Vagina (tissue), 2 donors: ENCODE results near the gene ADSS2. TPM values are rescaled to one million over a fixed set of nuclear protein-coding genes. Genes with fewer than 3 reads are reported as not detected.

Experiments
- DNase-seq, 2 donors: peaks; one replicate each; pipeline ENCODE4 v3.0.0-alpha.2; 2017; ENCODE audit errors: extremely low spot score in 2 of 2
- H3K27ac ChIP-seq: fragments of 200-600 bp; sonication (generic); one replicate; pipeline ENCODE4 v1.5.1; 2019
- H3K27me3 ChIP-seq: fragments of 200-600 bp; sonication (generic); one replicate; pipeline ENCODE4 v1.5.1; 2019
- H3K36me3 ChIP-seq, 2 donors: fragments of 200-600 bp; sonication (generic); one replicate each; pipeline ENCODE4 v1.5.1; 2017 to 2019
- H3K4me1 ChIP-seq: fragments of 200-600 bp; sonication (generic); one replicate; pipeline ENCODE4 v1.5.1; 2019
- H3K4me3 ChIP-seq, 2 donors: fragments of 200-600 bp; sonication (generic); 1 replicate in 1 of 2; 2 replicates in 1 of 2; pipeline ENCODE4 v1.5.1; 2016 to 2019
- H3K9me3 ChIP-seq: fragments of 200-600 bp; sonication (generic); one replicate; pipeline ENCODE4 v1.5.1; 2019
- POLR2A ChIP-seq, 2 donors: fragments of 450-650 bp; IDR thresholded peaks; one replicate each; pipeline ENCODE4 v1.6.1; 2017; ENCODE audit warnings: antibody characterized with exemption in 2 of 2, mild to moderate bottlenecking in 2 of 2, moderate library complexity in 2 of 2
- POLR2AphosphoS5 ChIP-seq, 2 donors: sonication (generic); formaldehyde crosslinking; IDR thresholded peaks; one replicate each; pipeline ENCODE4 v1.9.0; 2017; ENCODE audit warnings: antibody characterized with exemption in 2 of 2, mild to moderate bottlenecking in 2 of 2, low read depth in 1 of 2; ENCODE audit not compliant: insufficient read depth in 1 of 2
- intact Hi-C: fragments of 100-400 bp; cut with DNase I; formaldehyde crosslinking; loops from one replicate; pipeline ENCODE4 v1.15.1; 2023
- total RNA-seq: library from RNA; depleted of rRNA; stranded (reverse); fragments of >200 nt; gene quantifications from one replicate; pipeline ENCODE4 v1.2.3, GENCODE V29; 2016
- TF ChIP-seq, protein P1 (sequence below), 3 experiments: fragments of 450-650 bp in 2 of 3; fragments of 200-600 bp in 1 of 3; sonication (generic) in 1 of 3; IDR thresholded peaks; one replicate each; pipeline ENCODE4 v1.5.1; 2017 to 2019; ENCODE audit warnings: antibody characterized with exemption in 3 of 3, mild to moderate bottlenecking in 2 of 3, moderate library complexity in 2 of 3

Gene ADSS2
- total RNA-seq, 1 donor from 2014 or later, result 38.1 TPM

DNA sequence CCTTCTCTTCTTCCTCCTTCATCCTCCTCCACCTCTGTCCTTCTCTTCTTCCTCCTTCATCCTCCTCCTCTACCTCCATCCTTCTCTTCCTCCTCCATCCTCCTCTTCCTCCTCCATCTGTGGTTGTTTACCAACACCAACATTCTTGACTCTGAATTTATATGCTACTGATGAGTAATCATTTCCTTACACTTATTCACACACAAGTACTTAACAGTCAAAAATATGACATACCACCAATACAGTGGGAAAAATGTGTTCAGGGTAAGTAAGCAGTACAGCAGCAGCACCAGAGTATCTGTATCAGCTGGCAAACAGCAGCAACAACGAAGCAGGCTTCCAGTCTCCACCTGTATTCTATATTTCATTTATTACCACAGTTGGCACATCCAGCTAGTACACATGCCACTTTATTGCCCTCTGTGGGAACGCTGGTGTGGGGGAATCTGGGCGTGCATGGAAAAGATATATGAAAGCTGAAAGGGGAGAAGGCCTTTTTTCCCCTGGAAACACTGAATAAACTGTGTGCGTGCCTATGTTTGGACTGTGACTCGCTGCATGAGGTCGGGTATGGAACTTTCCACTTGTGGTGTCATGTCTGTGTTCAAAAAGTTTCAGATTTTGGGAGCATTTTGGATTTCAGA, 16.0 kb downstream of the ADSS2 start:
- no peaks in the 10 kb centered on the region for H3K9me3 ChIP-seq
- no peaks in the 10 kb centered on the region for H3K27me3 ChIP-seq
- no peak for DNase-seq
- H3K27ac ChIP-seq, result no peak overlapping the region
- intact Hi-C loops, result no loop called here
- H3K36me3 ChIP-seq, result peaks cover 0 to 17% of the 10 kb centered on the region in 2 donors
- H3K4me1 ChIP-seq, result peaks cover 30% of the 10 kb centered on the region
- H3K4me3 ChIP-seq, result no peak overlapping the region
- TF ChIP-seq POLR2A (IDR thresholded peaks at IDR 0.05), result no peak
- TF ChIP-seq, protein P1, sequence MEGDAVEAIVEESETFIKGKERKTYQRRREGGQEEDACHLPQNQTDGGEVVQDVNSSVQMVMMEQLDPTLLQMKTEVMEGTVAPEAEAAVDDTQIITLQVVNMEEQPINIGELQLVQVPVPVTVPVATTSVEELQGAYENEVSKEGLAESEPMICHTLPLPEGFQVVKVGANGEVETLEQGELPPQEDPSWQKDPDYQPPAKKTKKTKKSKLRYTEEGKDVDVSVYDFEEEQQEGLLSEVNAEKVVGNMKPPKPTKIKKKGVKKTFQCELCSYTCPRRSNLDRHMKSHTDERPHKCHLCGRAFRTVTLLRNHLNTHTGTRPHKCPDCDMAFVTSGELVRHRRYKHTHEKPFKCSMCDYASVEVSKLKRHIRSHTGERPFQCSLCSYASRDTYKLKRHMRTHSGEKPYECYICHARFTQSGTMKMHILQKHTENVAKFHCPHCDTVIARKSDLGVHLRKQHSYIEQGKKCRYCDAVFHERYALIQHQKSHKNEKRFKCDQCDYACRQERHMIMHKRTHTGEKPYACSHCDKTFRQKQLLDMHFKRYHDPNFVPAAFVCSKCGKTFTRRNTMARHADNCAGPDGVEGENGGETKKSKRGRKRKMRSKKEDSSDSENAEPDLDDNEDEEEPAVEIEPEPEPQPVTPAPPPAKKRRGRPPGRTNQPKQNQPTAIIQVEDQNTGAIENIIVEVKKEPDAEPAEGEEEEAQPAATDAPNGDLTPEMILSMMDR (IDR thresholded peaks at IDR 0.05), result no peak
- no peak for TF ChIP-seq POLR2AphosphoS5 (IDR thresholded peaks at IDR 0.05; ENCODE audit: insufficient read depth in 1 of 2, low read depth in 1 of 2)

DNA sequence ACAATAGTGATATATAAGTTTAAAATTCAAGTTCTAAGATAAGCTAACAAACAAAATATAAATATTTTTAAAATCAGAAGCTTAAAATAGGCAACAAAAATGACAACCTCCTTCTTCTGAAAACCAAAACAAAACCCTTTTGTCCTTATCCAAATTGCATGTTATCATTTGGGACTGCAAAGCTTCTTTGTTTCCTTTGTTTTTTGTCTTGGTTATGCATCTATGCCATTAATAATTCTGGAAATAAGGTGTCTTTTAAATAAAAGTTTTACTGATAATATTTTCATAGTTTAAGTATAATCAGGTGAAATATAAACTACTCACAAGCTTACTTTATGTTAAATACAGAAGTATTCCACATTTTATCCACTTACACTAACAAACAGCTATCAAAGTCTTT, 20.5 kb downstream of the ADSS2 start:
- H3K9me3 ChIP-seq, result no peaks in the 10 kb centered on the region
- H3K4me3 ChIP-seq, result no peak overlapping the region
- peaks cover 0 to 15% of the 10 kb centered on the region in 2 donors for H3K36me3 ChIP-seq
- no peak overlapping the region for H3K27ac ChIP-seq
- H3K4me1 ChIP-seq, result no peaks in the 10 kb centered on the region
- intact Hi-C loops, result no loop called here
- H3K27me3 ChIP-seq, result no peaks in the 10 kb centered on the region
- DNase-seq, result no peak
- TF ChIP-seq, protein P1 (IDR thresholded peaks at IDR 0.05), result no peak
- no peak for TF ChIP-seq POLR2AphosphoS5 (IDR thresholded peaks at IDR 0.05; ENCODE audit: insufficient read depth in 1 of 2, low read depth in 1 of 2)
- no peak for TF ChIP-seq POLR2A (IDR thresholded peaks at IDR 0.05)

DNA sequence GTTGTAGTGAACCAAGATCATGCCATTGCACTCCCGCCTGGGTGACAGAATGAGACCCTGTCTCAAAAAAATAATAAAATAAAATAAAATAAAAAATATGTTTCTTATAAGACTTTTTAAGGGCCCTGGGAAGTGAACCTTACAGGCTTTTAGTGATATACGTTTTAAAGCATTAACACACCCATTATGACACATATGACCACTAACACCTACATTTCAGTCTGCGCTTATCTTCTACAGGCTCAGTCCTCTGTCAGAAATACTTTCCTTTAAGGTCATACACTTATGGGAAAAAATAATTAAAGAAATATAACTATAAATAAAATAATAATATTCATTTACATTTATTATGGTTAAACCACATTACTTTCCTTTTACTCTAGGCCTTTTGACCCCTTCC, 21.9 kb downstream of the ADSS2 start:
- intact Hi-C loops, result no loop called here
- peaks cover 0 to 5% of the 10 kb centered on the region in 2 donors for H3K36me3 ChIP-seq
- no peak for DNase-seq
- H3K4me3 ChIP-seq, result no peak overlapping the region
- TF ChIP-seq POLR2AphosphoS5 (IDR thresholded peaks at IDR 0.05; ENCODE audit: insufficient read depth in 1 of 2, low read depth in 1 of 2) (no peak), POLR2A (IDR thresholded peaks at IDR 0.05) (no peak)
- TF ChIP-seq, protein P1 (IDR thresholded peaks at IDR 0.05), result no peak
- H3K27me3 ChIP-seq, result no peaks in the 10 kb centered on the region
- no peak overlapping the region for H3K27ac ChIP-seq
- H3K4me1 ChIP-seq, result no peaks in the 10 kb centered on the region
- H3K9me3 ChIP-seq, result no peaks in the 10 kb centered on the region

DNA sequence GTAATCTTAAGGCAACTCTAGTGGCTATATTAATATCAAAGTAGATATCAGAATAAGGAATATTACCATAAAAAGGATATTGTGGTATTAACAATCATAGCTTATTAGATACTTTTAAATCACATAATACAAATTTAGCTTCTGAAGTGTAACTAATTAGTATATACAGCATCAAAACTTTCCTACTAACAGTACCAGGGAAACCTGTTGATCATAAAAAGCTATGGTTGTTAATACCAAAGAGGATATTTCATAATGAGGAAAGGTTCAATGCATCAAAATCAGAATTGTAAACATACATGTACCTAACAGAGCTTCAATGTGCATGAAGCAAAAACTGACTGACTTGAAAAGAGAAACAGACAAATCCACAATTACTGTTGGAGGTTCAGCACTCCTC, 24.1 kb downstream of the ADSS2 start:
- Histone ChIP-seq H3K27ac (no peak overlapping the region), H3K36me3 (peaks cover 0 to 18% of the 10 kb centered on the region in 2 donors), H3K4me1 (no peaks in the 10 kb centered on the region), H3K4me3 (no peak overlapping the region), H3K9me3 (no peaks in the 10 kb centered on the region), H3K27me3 (no peaks in the 10 kb centered on the region)
- intact Hi-C loops, result no loop called here
- TF ChIP-seq, protein P1 (IDR thresholded peaks at IDR 0.05), result no peak
- TF ChIP-seq POLR2AphosphoS5 (IDR thresholded peaks at IDR 0.05; ENCODE audit: insufficient read depth in 1 of 2, low read depth in 1 of 2) (no peak), POLR2A (IDR thresholded peaks at IDR 0.05) (no peak)
- DNase-seq, result no peak

DNA sequence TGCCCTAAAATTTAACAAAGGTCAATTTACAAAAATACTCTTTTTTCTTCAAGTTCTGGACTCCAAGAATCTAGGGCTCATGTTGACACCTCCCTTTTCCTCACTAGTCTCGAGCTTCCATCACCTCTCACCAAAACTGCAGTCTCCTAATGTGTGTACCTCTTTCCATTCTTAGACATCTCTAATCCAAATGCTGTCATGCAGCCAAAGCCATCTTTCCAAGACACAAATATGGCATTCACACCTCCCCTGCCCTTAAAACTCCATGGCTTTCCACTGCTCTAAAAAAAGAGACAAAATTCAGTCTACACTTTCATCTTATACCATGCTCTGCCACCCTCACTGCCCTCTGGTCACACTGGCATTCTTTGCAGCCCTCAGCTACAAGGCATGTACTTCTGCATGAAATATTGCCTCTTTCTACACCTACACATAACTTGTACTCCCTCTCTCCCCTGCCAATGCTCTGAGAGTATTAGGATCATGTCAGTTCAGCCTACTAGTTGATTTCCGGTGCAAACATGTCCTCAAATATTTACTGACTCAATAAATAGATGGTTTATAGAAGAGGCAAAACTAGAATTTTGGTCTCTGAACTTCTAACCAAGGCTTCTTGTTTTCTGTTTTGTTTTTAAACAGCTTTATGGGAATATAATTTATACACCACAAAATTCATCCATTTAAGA, 26.9 kb downstream of the ADSS2 start:
- peaks cover 0 to 39% of the 10 kb centered on the region in 2 donors for H3K36me3 ChIP-seq

More for the DNA sequence above, 26.9 kb downstream of the ADSS2 start:
- intact Hi-C loops, result no loop called here
- H3K27ac ChIP-seq, result no peak overlapping the region
- H3K4me3 ChIP-seq, result no peak overlapping the region
- no peaks in the 10 kb centered on the region for H3K9me3 ChIP-seq
- TF ChIP-seq POLR2AphosphoS5 (IDR thresholded peaks at IDR 0.05; ENCODE audit: insufficient read depth in 1 of 2, low read depth in 1 of 2) (no peak), POLR2A (IDR thresholded peaks at IDR 0.05) (no peak)
- TF ChIP-seq, protein P1 (IDR thresholded peaks at IDR 0.05), result no peak
- no peaks in the 10 kb centered on the region for H3K4me1 ChIP-seq
- no peak for DNase-seq
- H3K27me3 ChIP-seq, result no peaks in the 10 kb centered on the region
